ENCODE measurements around the gene ATP5PF. TPM values are rescaled to one million over a fixed set of nuclear protein-coding genes. Genes with fewer than 3 reads are reported as not detected.
A peak's percentile ranks its signal among the peaks of the same experiment; 100 is the strongest.
"Not testable (repeated sequence)": the region's sequence is repeated elsewhere in the genome, so short reads cannot be mapped to it uniquely, and the experiment has no call there.

ATP5PF gene
- total RNA-seq, 1 donor from 2014 or later = 120 TPM

GRCh38 chr21:25722631-25723030, 12.1 kb downstream of the ATP5PF start:
- DNase-seq (ENCODE audit: low read depth) = no peak

GRCh38 chr21:25721987-25722386, 12.7 kb downstream of the ATP5PF start:
- no peak for DNase-seq (ENCODE audit: low read depth)

GRCh38 chr21:25717491-25718147, 17.1 kb downstream of the ATP5PF start:
- peak; percentile 51 for DNase-seq (ENCODE audit: low read depth)

DNA sequence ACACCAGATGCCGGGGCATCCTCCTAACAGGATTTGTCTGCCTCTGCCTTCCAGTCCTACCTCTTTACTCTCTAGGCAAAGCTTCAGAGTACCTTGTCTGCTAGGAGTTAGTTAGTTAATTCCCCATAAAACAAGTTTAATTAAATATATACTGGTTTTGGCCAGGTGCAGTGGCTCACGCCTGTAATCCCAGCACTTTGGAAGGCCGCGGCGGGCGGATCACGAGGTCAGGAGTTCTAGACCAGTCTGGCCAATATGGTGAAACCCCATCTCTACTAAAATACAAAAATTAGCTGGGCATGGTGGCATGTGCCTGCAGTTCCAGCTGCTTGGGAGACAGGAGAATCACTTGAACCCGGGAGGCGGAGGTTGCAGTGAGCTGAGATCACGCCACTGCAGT, 20.6 kb downstream of the ATP5PF start:
- not testable (repeated sequence) for DNase-seq (ENCODE audit: low read depth)

DNA sequence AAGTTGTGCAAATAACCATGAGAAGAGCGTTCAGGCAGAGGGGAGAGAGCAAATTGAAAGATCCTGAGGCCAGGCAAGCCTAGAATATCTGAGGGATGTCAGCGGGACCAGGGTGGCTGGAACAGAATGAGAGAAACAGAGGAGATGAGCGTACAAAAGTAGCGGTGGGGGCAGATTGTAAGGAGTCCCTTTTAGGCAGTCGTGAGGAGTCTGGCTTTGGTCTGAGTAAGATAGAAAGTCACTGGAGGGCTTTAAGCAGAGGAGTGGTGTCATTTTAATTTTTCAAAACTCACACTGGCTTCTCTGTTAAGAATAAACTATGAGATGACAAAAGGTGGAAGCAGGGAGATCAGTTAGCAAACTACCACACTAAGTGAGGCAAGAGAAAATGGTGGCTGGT, 24.2 kb downstream of the ATP5PF start:
- DNase-seq (ENCODE audit: low read depth) = no peak

- DNase-seq (ENCODE audit: low read depth) = no peak
Measured at GRCh38 chr21:25709684-25710265, 24.9 kb downstream of the ATP5PF start.

DNA sequence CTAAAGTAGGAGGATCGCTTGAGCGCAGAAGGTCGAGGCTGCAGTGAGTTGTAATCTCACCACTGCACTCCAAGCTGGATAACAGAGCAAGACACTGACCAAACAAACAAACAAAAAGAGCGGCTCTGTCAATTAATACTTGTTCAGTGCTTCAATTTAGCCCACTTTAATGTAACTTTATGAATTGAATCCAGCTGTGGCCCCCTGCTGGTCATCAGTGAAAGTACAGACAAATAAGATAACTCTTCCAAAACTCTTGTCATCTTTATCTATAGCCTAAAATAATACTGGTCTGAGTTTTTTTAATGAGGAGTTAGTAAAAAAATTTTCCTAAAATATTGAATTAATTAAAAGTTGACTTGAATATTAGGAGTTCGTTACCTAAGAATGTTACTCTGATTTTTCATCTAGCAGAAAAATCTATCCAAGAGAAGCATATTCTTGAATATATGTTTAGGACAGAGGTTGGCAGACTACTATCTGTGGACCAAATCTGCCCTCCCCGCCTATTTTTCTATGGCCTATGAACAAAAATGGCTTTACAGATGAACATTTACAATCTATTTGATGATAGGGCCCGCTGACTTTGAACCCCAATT, 26.1 kb downstream of the ATP5PF start:
- DNase-seq (ENCODE audit: low read depth) = peak; percentile 25

GRCh38 chr21:25701529-25701928, 33.2 kb downstream of the ATP5PF start:
- no peak for DNase-seq (ENCODE audit: low read depth)

- DNase-seq (ENCODE audit: low read depth) = peak; percentile 7
Measured at GRCh38 chr21:25700741-25701140, 34.0 kb downstream of the ATP5PF start.

GRCh38 chr21:25695461-25695860, 39.2 kb downstream of the ATP5PF start:
- DNase-seq (ENCODE audit: low read depth) = not testable (repeated sequence)

- peak; percentile 6 for DNase-seq (ENCODE audit: low read depth)
Measured at GRCh38 chr21:25691976-25692375, 42.7 kb downstream of the ATP5PF start.

GRCh38 chr21:25689226-25689625, 45.5 kb downstream of the ATP5PF start:
- no peak for DNase-seq (ENCODE audit: low read depth)

- no peak for DNase-seq (ENCODE audit: low read depth)
Measured at GRCh38 chr21:25688275-25689155, 46.2 kb downstream of the ATP5PF start.

- no peak for DNase-seq (ENCODE audit: low read depth)
Measured at GRCh38 chr21:25687787-25688186, 46.9 kb downstream of the ATP5PF start.

GRCh38 chr21:25682382-25682781, 52.3 kb downstream of the ATP5PF start:
- DNase-seq (ENCODE audit: low read depth) = no peak

DNA sequence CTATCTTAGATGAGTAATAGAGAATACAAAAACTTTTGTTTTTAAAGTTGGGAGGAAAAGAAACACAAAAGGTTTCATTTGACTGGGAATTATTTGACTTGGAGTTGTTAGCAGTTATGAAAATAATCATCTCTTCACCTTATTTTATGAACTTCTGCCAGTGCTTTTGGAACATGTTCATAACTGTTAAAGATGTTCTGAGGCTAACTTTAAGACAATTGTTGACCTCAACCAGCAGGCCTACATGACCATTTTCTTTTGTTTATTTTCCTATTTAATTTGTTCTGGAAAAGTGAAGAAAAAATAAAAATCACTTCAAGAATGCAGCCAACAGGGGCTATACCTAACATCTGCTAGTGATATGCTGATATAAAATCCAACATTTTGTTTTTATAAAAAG, 58.3 kb downstream of the ATP5PF start:
- no peak for DNase-seq (ENCODE audit: low read depth)

Other genes starting within 250 kb of the ATP5PF start
- 34.2 and 76.1 TPM in 2 replicates for gene MRPL39, start 127.4 kb downstream of the ATP5PF start, total RNA-seq
- gene JAM2, start 95.6 kb downstream of the ATP5PF start, total RNA-seq = 0.05 and 0.17 TPM in 2 replicates
- gene GABPA, start 68 bp upstream of the ATP5PF start, total RNA-seq = 22.4 and 27.0 TPM in 2 replicates